ENCODE measurements around the gene SLC7A9. TPM values are rescaled to one million over a fixed set of nuclear protein-coding genes. Genes with fewer than 3 reads are reported as not detected.

Gene SLC7A9
- total and polyA plus RNA-seq, 2 experiments from 2014 or later, result 0.19 TPM; not detected in 1

- Histone ChIP-seq H3K4me1 (ENCODE audit: insufficient read depth) (no peaks in the 10 kb centered on the region), H4K20me1 (replicated peaks; ENCODE audit: insufficient read depth) (no peaks in the 10 kb centered on the region), H3K9me2 (ENCODE audit: insufficient read depth) (no peaks in the 10 kb centered on the region), H3F3A (replicated peaks; ENCODE audit: low read depth) (no peaks in the 10 kb centered on the region), H3K4me2 (no peak overlapping the region), H3K79me2 (replicated peaks; ENCODE audit: insufficient read depth) (no peaks in the 10 kb centered on the region), H2AFZ (no peak overlapping the region), H3K36me3 (ENCODE audit: insufficient read depth) (no peaks in the 10 kb centered on the region), H3K27ac (ENCODE audit: low read depth) (no peak overlapping the region), H3K4me3 (no peak overlapping the region), H3K27me3 (ENCODE audit: insufficient read depth) (no peaks in the 10 kb centered on the region)
- H3K27ac Mint-ChIP-seq, result no peak overlapping the region
- DNase-seq (ENCODE audit: low spot score), result no peak
- H3K4me1 Mint-ChIP-seq, result no peaks in the 10 kb centered on the region
- H3K27me3 Mint-ChIP-seq (ENCODE audit: insufficient read depth, low read depth, poor library complexity), result no peaks in the 10 kb centered on the region
- H3K4me3 Mint-ChIP-seq, result no peak overlapping the region
- no peaks in the 10 kb centered on the region for H3K36me3 Mint-ChIP-seq (ENCODE audit: low read depth)
- ATAC-seq, result no peak
- H3K9me3 Mint-ChIP-seq, result no peaks in the 10 kb centered on the region
- no peak for TF ChIP-seq ZNF114 (CRISPR knock-in tag; IDR thresholded peaks at IDR 0.05)
- no peak for TF ChIP-seq ZNF462 (CRISPR knock-in tag; IDR thresholded peaks at IDR 0.05)
- no peak for TF ChIP-seq POLR2AphosphoS5 (IDR thresholded peaks at IDR 0.05; ENCODE audit: low read depth)
- TF ChIP-seq ETS1 (IDR thresholded peaks at IDR 0.05), result no peak
- TF ChIP-seq CTCF (conservative IDR thresholded peaks at IDR 0.05; ENCODE audit: low read depth in 2 of 2), result no peak
- TF ChIP-seq ZNF331 (CRISPR knock-in tag; IDR thresholded peaks at IDR 0.05; ENCODE audit: low read depth), result no peak
- TF ChIP-seq STAT1 (IDR thresholded peaks at IDR 0.05; ENCODE audit: unreplicated experiment), result no peak
- no peak for TF ChIP-seq NANOG (IDR thresholded peaks at IDR 0.05; ENCODE audit: borderline replicate concordance)
- no peak for TF ChIP-seq REST (IDR thresholded peaks at IDR 0.05; ENCODE audit: unreplicated experiment)
- TF ChIP-seq JUNB (IDR thresholded peaks at IDR 0.05; ENCODE audit: unreplicated experiment), result no peak
- TF ChIP-seq EZH2phosphoT487 (IDR thresholded peaks at IDR 0.05; ENCODE audit: unreplicated experiment), result no peak
- TF ChIP-seq EZH2 (IDR thresholded peaks at IDR 0.05; ENCODE audit: low read depth, unreplicated experiment), result no peak
- no peak for TF ChIP-seq CREB1 (CRISPR knock-in tag; IDR thresholded peaks at IDR 0.05; ENCODE audit: low read depth)
These were observed 17.4 kb downstream of the SLC7A9 start for GRCh38 chr19:32852216-32852615.

All from GM23338 (cell line).